A549 (cell line): ENCODE data around the gene SURF2. TPM values are rescaled to one million over a fixed set of nuclear protein-coding genes. Genes with fewer than 3 reads are reported as not detected.

Source experiments
- ATAC-seq, 2 experiments: fragments of 200-7000 bp in 1 of 2; fragments of >200 bp in 1 of 2; cut with Nextera tagmentation in 1 of 2; cut with Tn5 transposase in 1 of 2; 3 replicates each; pipeline versions ENCODE4 v1.8.0 to v1.9.1; 2018 to 2020; ENCODE audit warnings: mild to moderate bottlenecking in 1 of 2, moderate library complexity in 1 of 2
- CTCF ChIA-PET: fragments of 300-600 bp; sonication (Branson Sonifier 250); formaldehyde crosslinking; extraction: SDS; loops from one replicate; lab custom pipeline; 2021; ENCODE audit warnings: antibody characterized with exemption, inconsistent platforms; lab: Yijun Ruan, JAX
- POLR2A ChIA-PET: fragments of 350-600 bp; formaldehyde crosslinking; extraction: SDS; loops from one replicate; lab custom pipeline; 2021; ENCODE audit warnings: antibody characterized with exemption, inconsistent platforms; lab: Yijun Ruan, JAX
- DNase-seq, 2 experiments: peaks; one replicate each; pipeline versions ENCODE4 v3.0.0 to v3.0.0-alpha.2; 2011 to 2016; ENCODE audit warnings: low read depth in 1 of 2, low spot score in 1 of 2
- FAIRE-seq: peaks from 2 replicates; lab custom pipeline; 2011; peaks lifted over from hg19 to GRCh38; lab: Jason Lieb, UNC
- H3K27ac ChIP-seq, 2 experiments: fragments of >200 bp; sonication (Bioruptor Twin); formaldehyde crosslinking; 3 replicates each; pipeline ENCODE4 v1.5.1; 2016 to 2017
- H3K4me1 ChIP-seq: fragments of >200 bp; sonication (Bioruptor Twin); formaldehyde crosslinking; 3 replicates; pipeline ENCODE4 v1.6.1; 2016
- H3K4me2 ChIP-seq: fragments of >200 bp; sonication (Bioruptor Twin); formaldehyde crosslinking; 3 replicates; pipeline ENCODE4 v1.6.1; 2016
- H3K4me3 ChIP-seq: fragments of >200 bp; sonication (Bioruptor Twin); formaldehyde crosslinking; 3 replicates; pipeline ENCODE4 v1.5.1; 2016
- H3K9me3 ChIP-seq: fragments of >200 bp; sonication (Bioruptor Twin); formaldehyde crosslinking; 3 replicates; pipeline ENCODE4 v1.6.1; 2016
- CBX2 ChIP-seq: fragments of 200-600 bp; sonication (generic); IDR thresholded peaks from 2 replicates; pipeline ENCODE4 v1.6.1; 2016; ENCODE audit warnings: low read depth, mild to moderate bottlenecking, borderline replicate concordance
- CBX8 ChIP-seq: fragments of 200-600 bp; sonication (generic); IDR thresholded peaks from 2 replicates; pipeline ENCODE4 v1.6.1; 2016
- CEBPB ChIP-seq, 2 experiments: fragments of >200 bp in 1 of 2; sonication (Bioruptor Twin) in 1 of 2; formaldehyde crosslinking in 1 of 2; IDR thresholded peaks; 2 replicates each; pipeline ENCODE4 v1.6.1; 2012 to 2016
- CHD2 ChIP-seq: fragments of 150-350 bp; IDR thresholded peaks from 2 replicates; pipeline ENCODE4 v1.6.1; 2014; ENCODE audit warnings: low read length; ENCODE audit not compliant: partially characterized antibody
- CHD4 ChIP-seq: fragments of 200-600 bp; sonication (generic); IDR thresholded peaks from 2 replicates; pipeline ENCODE4 v1.6.1; 2016; ENCODE audit warnings: antibody characterized with exemption, mild to moderate bottlenecking, borderline replicate concordance
- ELK1 ChIP-seq: fragments of 150-350 bp; IDR thresholded peaks from 2 replicates; pipeline ENCODE4 v1.6.1; 2014; ENCODE audit warnings: low read depth, mild to moderate bottlenecking, low read length
- EP300 ChIP-seq, 2 experiments: fragments of >200 bp; sonication (Bioruptor Twin); formaldehyde crosslinking; IDR thresholded peaks; 2 replicates in 1 of 2; 3 replicates in 1 of 2; pipeline ENCODE4 v1.6.1; 2016 to 2017
- ESRRA ChIP-seq: fragments of 150-350 bp; IDR thresholded peaks from 2 replicates; pipeline ENCODE4 v1.6.1; 2014; ENCODE audit warnings: mild to moderate bottlenecking, low read length, borderline replicate concordance
- FOSL2 ChIP-seq, 2 experiments: fragments of 450-650 bp in 1 of 2; fragments of >200 bp in 1 of 2; sonication (Bioruptor Twin) in 1 of 2; formaldehyde crosslinking; IDR thresholded peaks; 2 replicates each; pipeline versions ENCODE4 v1.5.0 to v1.6.1; 2016 to 2020; ENCODE audit warnings: mild to moderate bottlenecking in 1 of 2, moderate library complexity in 1 of 2
- FOXS1 ChIP-seq: fragments of 250-450 bp; sonication (Bioruptor Pico); IDR thresholded peaks from 2 replicates; pipeline ENCODE4 v1.5.0; 2020; ENCODE audit warnings: mild to moderate bottlenecking, moderate library complexity
- GATA3 ChIP-seq: IDR thresholded peaks from 2 replicates; pipeline ENCODE4 v1.6.1; 2012; ENCODE audit warnings: borderline replicate concordance
- HOXB5 ChIP-seq: fragments of 250-450 bp; sonication (Bioruptor Pico); IDR thresholded peaks from 2 replicates; pipeline ENCODE4 v1.5.0; 2020; ENCODE audit warnings: mild to moderate bottlenecking, moderate library complexity
- KDM1A ChIP-seq: fragments of 200-600 bp; sonication (generic); IDR thresholded peaks from 2 replicates; pipeline ENCODE4 v1.6.1; 2016; ENCODE audit warnings: low read depth, mild to moderate bottlenecking
- MAFK ChIP-seq: fragments of 450-650 bp; IDR thresholded peaks from 2 replicates; pipeline ENCODE4 v1.6.1; 2014; ENCODE audit not compliant: partially characterized antibody
- MAX ChIP-seq: IDR thresholded peaks from 2 replicates; pipeline ENCODE4 v1.6.1; 2012
- MYC ChIP-seq: IDR thresholded peaks from 2 replicates; pipeline ENCODE4 v1.6.1; 2012; ENCODE audit warnings: mild to moderate bottlenecking, inconsistent platforms, low read length, improper control_type of control experiment, borderline replicate concordance
- NFE2L2 ChIP-seq: fragments of 150-350 bp; conservative IDR thresholded peaks from 2 replicates; pipeline ENCODE4 v1.6.1; 2014; ENCODE audit warnings: low read length
- NPAS2 ChIP-seq: fragments of 250-450 bp; sonication (Bioruptor Pico); IDR thresholded peaks from 2 replicates; pipeline ENCODE4 v1.8.0; 2022; ENCODE audit warnings: mild to moderate bottlenecking, moderate library complexity, borderline replicate concordance
- NR3C1 ChIP-seq: fragments of >200 bp; sonication (Bioruptor Twin); formaldehyde crosslinking; IDR thresholded peaks from 3 replicates; pipeline ENCODE4 v1.6.1; 2017
- RAD21 ChIP-seq, 2 experiments: fragments of >200 bp in 1 of 2; sonication (Bioruptor Twin) in 1 of 2; formaldehyde crosslinking in 1 of 2; IDR thresholded peaks in 1 of 2; conservative IDR thresholded peaks in 1 of 2; 2 replicates in 1 of 2; 3 replicates in 1 of 2; pipeline ENCODE4 v1.6.1; 2012 to 2018; ENCODE audit warnings: inconsistent platforms in 1 of 2
- REST ChIP-seq: fragments of 200-600 bp; sonication (generic); IDR thresholded peaks from 2 replicates; pipeline ENCODE4 v1.6.1; 2016; ENCODE audit warnings: antibody characterized with exemption, mild to moderate bottlenecking, moderate library complexity
- RNF2 ChIP-seq: fragments of 200-600 bp; sonication (generic); IDR thresholded peaks from 2 replicates; pipeline ENCODE4 v1.6.1; 2016; ENCODE audit warnings: low read depth, mild to moderate bottlenecking, antibody characterized with exemption, moderate library complexity, borderline replicate concordance
- SMC3 ChIP-seq: fragments of >200 bp; sonication (Bioruptor Twin); formaldehyde crosslinking; IDR thresholded peaks from 3 replicates; pipeline ENCODE4 v1.6.1; 2018; ENCODE audit warnings: inconsistent platforms
- ZC3H11A ChIP-seq: fragments of 450-650 bp; IDR thresholded peaks from 2 replicates; pipeline ENCODE4 v1.6.1; 2014; ENCODE audit warnings: antibody characterized with exemption, mild to moderate bottlenecking
- ZFP36 ChIP-seq: fragments of 450-650 bp; IDR thresholded peaks from 2 replicates; pipeline ENCODE4 v1.6.1; 2014; ENCODE audit warnings: borderline replicate concordance; ENCODE audit not compliant: partially characterized antibody
- ZNF302 ChIP-seq: fragments of 250-450 bp; sonication (Bioruptor Pico); IDR thresholded peaks from 2 replicates; pipeline ENCODE4 v1.9.0; 2021; ENCODE audit warnings: inconsistent platforms, mild to moderate bottlenecking, moderate library complexity
- WGBS: methylation state at CpG from one replicate; pipeline ENCODE4 v1.1.6; 2017; ENCODE audit errors: missing lambda C conversion rate; 5-methylcytosine and 5-hydroxymethylcytosine counted together
- polyA plus RNA-seq, 4 experiments: library from polyadenylated mRNA; depleted of rRNA in 3 of 4; stranded (reverse); fragments of >200 nt; fragmentation: RNase III in 1 of 4; extraction: RNeasy Plus Mini Kit Qiagen cat#74134 plus additional on column Dnase treatment in 1 of 4; gene quantifications; 2 replicates in 3 of 4; 3 replicates in 1 of 4; pipeline ENCODE4 v1.2.3, GENCODE V29; 2011 to 2017
- TF ChIP-seq, protein P1 (sequence below): fragments of 250-450 bp; sonication (Bioruptor Pico); IDR thresholded peaks from 2 replicates; pipeline ENCODE4 v1.5.0; 2020; ENCODE audit warnings: low read depth, mild to moderate bottlenecking, moderate library complexity
- TF ChIP-seq, protein P2 (sequence below): IDR thresholded peaks from 2 replicates; pipeline ENCODE4 v1.6.1; 2012

Gene SURF2
- polyA plus RNA-seq, 2 of the 4 experiments (the other 2 are of a cell fraction), result 25.2 to 34.9 TPM

GRCh38 chr9:133397895-133398294 is 41.5 kb downstream of the SURF2 start:
- FAIRE-seq, result no peak
- H3K4me2 ChIP-seq, result no peak overlapping the region
- ATAC-seq, result peak; percentile 6 to 11; a peak in 1 of 6 replicates
- no peaks in the 10 kb centered on the region for H3K4me1 ChIP-seq
- 69% methylated on average over 9 of the region's 9 CpGs for WGBS
- TF ChIP-seq CEBPB (IDR thresholded peaks at IDR 0.05) (no peak), MAX (no peak), RAD21 (conservative IDR thresholded peaks at IDR 0.05 in 1 of 2, IDR thresholded peaks at IDR 0.05 in 1 of 2) (no peak), ZC3H11A (no peak), CBX8 (no peak), ELK1 (no peak), CHD2 (no peak), EP300 (IDR thresholded peaks at IDR 0.05) (no peak), REST (no peak), KDM1A (no peak), MAFK (no peak), GATA3 (no peak)
- TF ChIP-seq, protein P1, sequence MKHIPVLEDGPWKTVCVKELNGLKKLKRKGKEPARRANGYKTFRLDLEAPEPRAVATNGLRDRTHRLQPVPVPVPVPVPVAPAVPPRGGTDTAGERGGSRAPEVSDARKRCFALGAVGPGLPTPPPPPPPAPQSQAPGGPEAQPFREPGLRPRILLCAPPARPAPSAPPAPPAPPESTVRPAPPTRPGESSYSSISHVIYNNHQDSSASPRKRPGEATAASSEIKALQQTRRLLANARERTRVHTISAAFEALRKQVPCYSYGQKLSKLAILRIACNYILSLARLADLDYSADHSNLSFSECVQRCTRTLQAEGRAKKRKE (CRISPR knock-in tag), result no peak
- no peaks in the 10 kb centered on the region for H3K9me3 ChIP-seq
- no peak overlapping the region for H3K27ac ChIP-seq
- ChIA-PET CTCF (interaction anchor here (1.1 to 4.4 kb wide), 6 partner anchors 8 to 89 kb away, joined by 3 to 21 read pairs (median 5); no protein-coding TSS in a partner anchor), POLR2A (no interaction called here)
- no peak for DNase-seq
- no peak overlapping the region for H3K4me3 ChIP-seq

- ATAC-seq (no peak), DNase-seq (no peak), FAIRE-seq (no peak)
- no peak for TF ChIP-seq NR3C1
- TF ChIP-seq ZNF302 (CRISPR knock-in tag), result no peak
- no peak for TF ChIP-seq ESRRA
- no peak for TF ChIP-seq MYC
- TF ChIP-seq MAFK, result no peak
- no peak for TF ChIP-seq CHD4
- TF ChIP-seq SMC3, result no peak
- no peak for TF ChIP-seq HOXB5 (CRISPR knock-in tag)
- TF ChIP-seq NFE2L2, result no peak
- no peak for TF ChIP-seq CBX2
- TF ChIP-seq FOSL2 (IDR thresholded peaks at IDR 0.05), result no peak
- TF ChIP-seq FOSL2 (CRISPR knock-in tag; IDR thresholded peaks at IDR 0.05), result no peak
- no peak for TF ChIP-seq FOXS1 (CRISPR knock-in tag)
- no peak for TF ChIP-seq ZFP36
- TF ChIP-seq NPAS2, result no peak
- TF ChIP-seq, protein P2, sequence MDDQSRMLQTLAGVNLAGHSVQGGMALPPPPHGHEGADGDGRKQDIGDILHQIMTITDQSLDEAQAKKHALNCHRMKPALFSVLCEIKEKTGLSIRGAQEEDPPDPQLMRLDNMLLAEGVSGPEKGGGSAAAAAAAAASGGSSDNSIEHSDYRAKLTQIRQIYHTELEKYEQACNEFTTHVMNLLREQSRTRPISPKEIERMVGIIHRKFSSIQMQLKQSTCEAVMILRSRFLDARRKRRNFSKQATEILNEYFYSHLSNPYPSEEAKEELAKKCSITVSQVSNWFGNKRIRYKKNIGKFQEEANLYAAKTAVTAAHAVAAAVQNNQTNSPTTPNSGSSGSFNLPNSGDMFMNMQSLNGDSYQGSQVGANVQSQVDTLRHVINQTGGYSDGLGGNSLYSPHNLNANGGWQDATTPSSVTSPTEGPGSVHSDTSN, result no peak
- TF ChIP-seq RNF2, result no peak
- no peak overlapping the region for H3K27ac ChIP-seq
- CTCF ChIA-PET, result interaction anchor here (0.9 to 1.2 kb wide), 3 partner anchors 20 to 86 kb away, joined by 3 to 4 read pairs (median 3); no protein-coding TSS in a partner anchor
- WGBS, result 50% methylated on average over 1 of the region's 12 CpGs
- no peaks in the 10 kb centered on the region for H3K9me3 ChIP-seq
- H3K4me2 ChIP-seq, result no peak overlapping the region
- POLR2A ChIA-PET, result interaction anchor here (0.7 kb wide), 1 partner anchor 323 kb away, joined by 6 read pairs; no protein-coding TSS in a partner anchor
- no peaks in the 10 kb centered on the region for H3K4me1 ChIP-seq
- no peak overlapping the region for H3K4me3 ChIP-seq
These were observed 43.9 kb downstream of the SURF2 start for GRCh38 chr9:133400292-133400691.
